Thyroid gland (tissue), 4 donors: ENCODE measurements around the gene EPM2A. TPM values are rescaled to one million over a fixed set of nuclear protein-coding genes. Genes with fewer than 3 reads are reported as not detected.
A peak's percentile ranks its signal among the peaks of the same experiment; 100 is the strongest.

Experiments used
- DNase-seq, 2 donors: peaks; one replicate each; pipeline ENCODE4 v3.0.0-alpha.2; 2019
- H3K27ac ChIP-seq, 3 donors: fragments of 200-600 bp; sonication (generic); 1 replicate in 2 of 3; 2 replicates in 1 of 3; pipeline ENCODE4 v1.5.1; 2016 to 2019; ENCODE audit warnings: mild to moderate bottlenecking in 1 of 3, moderate library complexity in 1 of 3
- H3K27me3 ChIP-seq: fragments of 200-600 bp; sonication (generic); one replicate; pipeline ENCODE4 v1.5.1; 2019
- H3K36me3 ChIP-seq, 2 donors: fragments of 200-600 bp; sonication (generic); one replicate each; pipeline ENCODE4 v1.5.1; 2016 to 2019
- H3K4me1 ChIP-seq, 2 donors: fragments of 200-600 bp; sonication (generic); one replicate each; pipeline ENCODE4 v1.5.1; 2017 to 2019
- H3K4me3 ChIP-seq, 3 donors: fragments of 200-600 bp; sonication (generic); replicated peaks in 1 of 3; 1 replicate in 2 of 3; 2 replicates in 1 of 3; pipeline ENCODE4 v1.5.1; 2016; ENCODE audit warnings: mild to moderate bottlenecking in 1 of 3
- H3K9me3 ChIP-seq: fragments of 200-600 bp; sonication (generic); one replicate; pipeline ENCODE4 v1.5.1; 2017
- CTCF ChIP-seq, 6 experiments: fragments of 200-600 bp in 3 of 6; fragments of 450-650 bp in 3 of 6; sonication (generic) in 3 of 6; IDR thresholded peaks; one replicate each; pipeline ENCODE4 v1.5.1; 2016 to 2019; ENCODE audit warnings: antibody characterized with exemption in 6 of 6, mild to moderate bottlenecking in 2 of 6, inconsistent platforms in 1 of 6, moderate library complexity in 1 of 6
- POLR2A ChIP-seq, 2 donors: fragments of 450-650 bp; IDR thresholded peaks; one replicate each; pipeline ENCODE4 v1.6.1; 2017; ENCODE audit warnings: antibody characterized with exemption in 2 of 2, mild to moderate bottlenecking in 2 of 2, moderate library complexity in 1 of 2
- WGBS, 2 donors: methylation state at CpG; one replicate each; pipeline ENCODE4 v1.1.5; 2017; 5-methylcytosine and 5-hydroxymethylcytosine counted together
- intact Hi-C: fragments of 100-400 bp; cut with DNase I; formaldehyde crosslinking; loops from one replicate; pipeline ENCODE4 v1.15.1; 2023
- total RNA-seq, 4 donors: library from RNA; depleted of rRNA; stranded (reverse); fragments of >200 nt; gene quantifications; one replicate each; pipeline ENCODE4 v1.2.3, GENCODE V29; 2016

Gene EPM2A
- total RNA-seq, 4 donors from 2014 or later: 11.4 to 53.8 (median 15.6) TPM

- no peaks in the 10 kb centered on the region for H3K36me3 ChIP-seq
- DNase-seq: no peak
- intact Hi-C loops: no loop called here
Measured at GRCh38 chr6:145763742-145764141, 28.4 kb upstream of the EPM2A start.

GRCh38 chr6:145761584-145761983 is 26.3 kb upstream of the EPM2A start:
- TF ChIP-seq POLR2A (IDR thresholded peaks at IDR 0.05) (no peak), CTCF (IDR thresholded peaks at IDR 0.05) (peak in 1 of 6 experiments; percentile 8)
- Histone ChIP-seq H3K9me3 (no peaks in the 10 kb centered on the region), H3K27ac (no peak overlapping the region), H3K4me1 (no peaks in the 10 kb centered on the region), H3K36me3 (no peaks in the 10 kb centered on the region), H3K27me3 (no peaks in the 10 kb centered on the region), H3K4me3 (no peak overlapping the region)
- no peak for DNase-seq
- intact Hi-C loops: no loop called here

More at GRCh38 chr6:145763742-145764141, 28.4 kb upstream of the EPM2A start:
- Histone ChIP-seq H3K9me3 (no peaks in the 10 kb centered on the region), H3K4me1 (no peaks in the 10 kb centered on the region), H3K27me3 (no peaks in the 10 kb centered on the region), H3K27ac (no peak overlapping the region), H3K4me3 (no peak overlapping the region)
- no peak for TF ChIP-seq CTCF (IDR thresholded peaks at IDR 0.05)
- no peak for TF ChIP-seq POLR2A (IDR thresholded peaks at IDR 0.05)

GRCh38 chr6:145758113-145758512 is 22.8 kb upstream of the EPM2A start:
- Histone ChIP-seq H3K4me3 (no peak overlapping the region), H3K9me3 (no peaks in the 10 kb centered on the region), H3K27ac (no peak overlapping the region), H3K4me1 (no peaks in the 10 kb centered on the region), H3K36me3 (no peaks in the 10 kb centered on the region), H3K27me3 (no peaks in the 10 kb centered on the region)
- DNase-seq: no peak
- WGBS, 2 donors: 90 to 92% methylated on average over 4 of the region's 4 CpGs
- TF ChIP-seq POLR2A (IDR thresholded peaks at IDR 0.05) (no peak), CTCF (IDR thresholded peaks at IDR 0.05) (no peak)
- intact Hi-C loops: no loop called here

- TF ChIP-seq POLR2A (IDR thresholded peaks at IDR 0.05) (no peak), CTCF (IDR thresholded peaks at IDR 0.05) (no peak)
- 38 to 48% methylated on average over 1 of the region's 1 CpG for WGBS, 2 donors
- Histone ChIP-seq H3K9me3 (no peaks in the 10 kb centered on the region), H3K27ac (no peak overlapping the region), H3K36me3 (no peaks in the 10 kb centered on the region), H3K4me3 (no peak overlapping the region), H3K4me1 (no peaks in the 10 kb centered on the region), H3K27me3 (no peaks in the 10 kb centered on the region)
- peak; percentile 12 to 37 for DNase-seq
- intact Hi-C loops: no loop called here
Measured at GRCh38 chr6:145756170-145756662, 20.9 kb upstream of the EPM2A start.

GRCh38 chr6:145755682-145756081 is 20.4 kb upstream of the EPM2A start:
- H3K27ac ChIP-seq: no peak overlapping the region
- no peaks in the 10 kb centered on the region for H3K4me1 ChIP-seq
- TF ChIP-seq POLR2A (IDR thresholded peaks at IDR 0.05) (no peak), CTCF (IDR thresholded peaks at IDR 0.05) (no peak)
- H3K27me3 ChIP-seq: no peaks in the 10 kb centered on the region
- no peak for DNase-seq
- H3K4me3 ChIP-seq: no peak overlapping the region
- intact Hi-C loops: no loop called here
- H3K9me3 ChIP-seq: no peaks in the 10 kb centered on the region
- H3K36me3 ChIP-seq: no peaks in the 10 kb centered on the region
